Tibial nerve (tissue), 4 donors: ENCODE measurements around the gene NOS1AP.

Experiments
- EP300 ChIP-seq, 2 donors: sonication (generic); formaldehyde crosslinking; IDR thresholded peaks; one replicate each; pipeline ENCODE4 v1.6.1; 2017; ENCODE audit warnings: antibody characterized with exemption in 2 of 2, mild to moderate bottlenecking in 1 of 2
- POLR2A ChIP-seq, 2 donors: fragments of 450-650 bp; IDR thresholded peaks; one replicate each; pipeline ENCODE4 v1.6.1; 2017; ENCODE audit warnings: antibody characterized with exemption in 2 of 2, mild to moderate bottlenecking in 2 of 2, moderate library complexity in 2 of 2
- TF ChIP-seq, protein P1 (sequence below), 5 experiments: fragments of 200-600 bp in 3 of 5; fragments of 450-650 bp in 2 of 5; sonication (generic) in 3 of 5; IDR thresholded peaks; one replicate each; pipeline ENCODE4 v1.5.1; 2016 to 2019; ENCODE audit warnings: antibody characterized with exemption in 5 of 5, mild to moderate bottlenecking in 3 of 5, moderate library complexity in 2 of 5

DNA sequence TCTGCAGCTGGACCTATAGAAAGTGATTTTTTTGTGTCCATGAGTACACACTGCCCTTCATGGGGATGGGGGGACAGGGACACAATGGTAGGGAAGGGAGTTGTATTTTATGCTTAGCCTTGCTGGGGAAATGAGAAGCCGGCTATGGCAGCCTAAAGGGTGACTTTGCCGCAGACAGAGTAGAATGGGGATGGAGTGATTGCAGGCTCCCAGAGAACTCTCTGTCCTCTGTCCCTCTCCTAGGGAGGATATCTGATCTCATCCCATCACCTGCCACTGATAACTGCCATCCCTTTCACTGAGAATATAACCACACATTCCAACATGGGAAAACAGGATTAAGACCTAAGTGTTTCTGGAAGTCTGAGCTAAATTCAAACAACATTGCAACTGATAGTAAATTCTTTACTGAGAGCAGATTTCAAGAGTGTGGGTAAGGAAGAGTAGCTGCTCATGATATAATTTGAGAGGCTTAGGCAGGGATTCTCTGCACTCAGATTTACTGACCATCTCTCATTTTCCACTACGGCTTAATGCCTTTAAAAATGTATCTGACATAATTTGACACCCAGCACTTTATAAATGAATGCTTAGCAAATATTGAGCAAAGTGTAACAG, 328.6 kb downstream of the NOS1AP start:
- no peak for TF ChIP-seq EP300 (IDR thresholded peaks at IDR 0.05)
- TF ChIP-seq POLR2A (IDR thresholded peaks at IDR 0.05), result no peak
- TF ChIP-seq, protein P1, sequence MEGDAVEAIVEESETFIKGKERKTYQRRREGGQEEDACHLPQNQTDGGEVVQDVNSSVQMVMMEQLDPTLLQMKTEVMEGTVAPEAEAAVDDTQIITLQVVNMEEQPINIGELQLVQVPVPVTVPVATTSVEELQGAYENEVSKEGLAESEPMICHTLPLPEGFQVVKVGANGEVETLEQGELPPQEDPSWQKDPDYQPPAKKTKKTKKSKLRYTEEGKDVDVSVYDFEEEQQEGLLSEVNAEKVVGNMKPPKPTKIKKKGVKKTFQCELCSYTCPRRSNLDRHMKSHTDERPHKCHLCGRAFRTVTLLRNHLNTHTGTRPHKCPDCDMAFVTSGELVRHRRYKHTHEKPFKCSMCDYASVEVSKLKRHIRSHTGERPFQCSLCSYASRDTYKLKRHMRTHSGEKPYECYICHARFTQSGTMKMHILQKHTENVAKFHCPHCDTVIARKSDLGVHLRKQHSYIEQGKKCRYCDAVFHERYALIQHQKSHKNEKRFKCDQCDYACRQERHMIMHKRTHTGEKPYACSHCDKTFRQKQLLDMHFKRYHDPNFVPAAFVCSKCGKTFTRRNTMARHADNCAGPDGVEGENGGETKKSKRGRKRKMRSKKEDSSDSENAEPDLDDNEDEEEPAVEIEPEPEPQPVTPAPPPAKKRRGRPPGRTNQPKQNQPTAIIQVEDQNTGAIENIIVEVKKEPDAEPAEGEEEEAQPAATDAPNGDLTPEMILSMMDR (IDR thresholded peaks at IDR 0.05), result no peak
